Activated CD8-positive, alpha-beta memory T cell treated with anti-CD3 and anti-CD28 coated beads, Interleukin-2, amount 50 U/mL, for 24 hours (primary cell): ENCODE data around the gene GLB1L2.
"Not testable (repeated sequence)": the region's sequence is repeated elsewhere in the genome, so short reads cannot be mapped to it uniquely, and the experiment has no call there.

Source experiments
- DNase-seq: peaks from one replicate; pipeline ENCODE4 v3.0.0-alpha.2; 2020; ENCODE audit errors: extremely low read depth

GLB1L2 gene

GRCh38 chr11:134328433-134328832 is 3.4 kb upstream of the GLB1L2 start:
- no peak for DNase-seq

GRCh38 chr11:134330611-134331353 is 1.0 kb upstream of the GLB1L2 start:
- no peak for DNase-seq

GRCh38 chr11:134332189-134332631 is 422 bp downstream of the GLB1L2 start:
- no peak for DNase-seq

- no peak for DNase-seq
Observed at GRCh38 chr11:134332782-134333181, 994 bp downstream of the GLB1L2 start.

- no peak for DNase-seq
Observed at GRCh38 chr11:134333312-134333711, 1.5 kb downstream of the GLB1L2 start.

- no peak for DNase-seq
Observed at GRCh38 chr11:134333946-134334345, 2.2 kb downstream of the GLB1L2 start.

- DNase-seq: no peak
Observed at GRCh38 chr11:134334796-134335571, 3.2 kb downstream of the GLB1L2 start.

GRCh38 chr11:134337051-134337450 is 5.3 kb downstream of the GLB1L2 start:
- DNase-seq: no peak

- no peak for DNase-seq
Observed at GRCh38 chr11:134338068-134338467, 6.3 kb downstream of the GLB1L2 start.

GRCh38 chr11:134338654-134339053 is 6.9 kb downstream of the GLB1L2 start:
- no peak for DNase-seq

GRCh38 chr11:134339756-134340155 is 8.0 kb downstream of the GLB1L2 start:
- no peak for DNase-seq

- no peak for DNase-seq
Observed at GRCh38 chr11:134340354-134340964, 8.7 kb downstream of the GLB1L2 start.

- no peak for DNase-seq
Observed at GRCh38 chr11:134341805-134342571, 10.2 kb downstream of the GLB1L2 start.

- DNase-seq: no peak
Observed at GRCh38 chr11:134342572-134343340, 11.0 kb downstream of the GLB1L2 start.

- DNase-seq: no peak
Observed at GRCh38 chr11:134343646-134344045, 11.9 kb downstream of the GLB1L2 start.

GRCh38 chr11:134344497-134345236 is 12.9 kb downstream of the GLB1L2 start:
- DNase-seq: not testable (repeated sequence)

- DNase-seq: no peak
Observed at GRCh38 chr11:134345237-134345550, 13.4 kb downstream of the GLB1L2 start.

- DNase-seq: no peak
Observed at GRCh38 chr11:134346101-134346975, 14.6 kb downstream of the GLB1L2 start.

GRCh38 chr11:134346976-134347350 is 15.2 kb downstream of the GLB1L2 start:
- DNase-seq: no peak

- no peak for DNase-seq
Observed at GRCh38 chr11:134347441-134347840, 15.7 kb downstream of the GLB1L2 start.
